Nephron (organoid): Measurements from ENCODE around the gene UGDH.
A peak's percentile ranks its signal among the peaks of the same experiment; 100 is the strongest.
"Not testable (repeated sequence)": the region's sequence is repeated elsewhere in the genome, so short reads cannot be mapped to it uniquely, and the experiment has no call there.

Experiments
- H3K27ac Mint-ChIP-seq, 3 experiments: 2 replicates each; pipeline ENCODE4 v1.8.0; 2020; ENCODE audit warnings: mixed read lengths in 3 of 3, mild to moderate bottlenecking in 2 of 3, moderate library complexity in 1 of 3
- H3K27me3 Mint-ChIP-seq: 2 replicates; pipeline ENCODE4 v1.8.0; 2021; ENCODE audit warnings: low read depth, mild to moderate bottlenecking, moderate library complexity, mixed read lengths
- H3K36me3 Mint-ChIP-seq: 2 replicates; pipeline ENCODE4 v1.8.0; 2020; ENCODE audit warnings: low read depth, mixed read lengths
- H3K4me1 Mint-ChIP-seq: 2 replicates; pipeline ENCODE4 v1.8.0; 2020; ENCODE audit warnings: mixed read lengths
- H3K4me3 Mint-ChIP-seq, 3 experiments: 2 replicates each; pipeline ENCODE4 v1.8.0; 2020; ENCODE audit warnings: mild to moderate bottlenecking in 3 of 3, mixed read lengths in 3 of 3, moderate library complexity in 2 of 3
- H3K9me3 Mint-ChIP-seq: 2 replicates; pipeline ENCODE4 v1.8.0; 2020; ENCODE audit warnings: mixed read lengths
- CTCF ChIP-seq, 3 experiments: fragments of 200-600 bp; sonication (generic); IDR thresholded peaks; one replicate each; pipeline ENCODE4 v1.5.0; 2021; ENCODE audit warnings: antibody characterized with exemption in 3 of 3; ENCODE audit not compliant: unreplicated experiment in 3 of 3

Gene UGDH

GRCh38 chr4:39469429-39470077 is 57.7 kb downstream of the UGDH start:
- Mint-ChIP-seq H3K36me3 (peaks cover 16% of the 10 kb centered on the region), H3K27ac (peak overlapping the region; percentile 68 to 98 (median 90)), H3K27me3 (no peaks in the 10 kb centered on the region), H3K4me1 (peaks cover 11% of the 10 kb centered on the region), H3K9me3 (no peaks in the 10 kb centered on the region), H3K4me3 (no peak overlapping the region)
- peak; percentile 77 to 94 (median 85) for TF ChIP-seq CTCF (IDR thresholded peaks at IDR 0.05; ENCODE audit: unreplicated experiment in 3 of 3)

DNA sequence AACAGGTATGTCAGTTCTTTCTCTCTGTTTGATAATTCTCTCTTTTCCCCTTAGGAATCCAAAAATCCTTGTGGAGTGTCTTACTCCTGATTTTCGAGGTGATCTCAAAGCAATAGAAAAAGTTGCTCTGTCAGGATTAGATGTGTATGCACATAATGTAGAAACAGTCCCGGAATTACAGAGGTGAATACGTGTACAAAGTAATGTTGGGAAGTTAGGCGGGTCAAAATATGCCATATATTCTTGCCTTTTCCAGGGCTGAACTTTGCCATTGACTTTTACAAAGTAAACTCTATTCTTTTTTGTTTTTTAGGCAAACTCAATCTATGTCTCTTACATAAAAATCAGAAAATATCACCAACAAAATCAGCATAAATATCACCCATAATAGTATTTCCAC is 59.8 kb downstream of the UGDH start:
- H3K4me3 Mint-ChIP-seq: no peak overlapping the region
- H3K36me3 Mint-ChIP-seq: peaks cover 20% of the 10 kb centered on the region
- H3K27ac Mint-ChIP-seq: peak overlapping the region in 2 of 3 experiments; percentile 32 to 54
- H3K4me1 Mint-ChIP-seq: peaks cover 11% of the 10 kb centered on the region
- no peak for TF ChIP-seq CTCF (IDR thresholded peaks at IDR 0.05; ENCODE audit: unreplicated experiment in 3 of 3)
- H3K27me3 Mint-ChIP-seq: no peaks in the 10 kb centered on the region
- no peaks in the 10 kb centered on the region for H3K9me3 Mint-ChIP-seq

DNA sequence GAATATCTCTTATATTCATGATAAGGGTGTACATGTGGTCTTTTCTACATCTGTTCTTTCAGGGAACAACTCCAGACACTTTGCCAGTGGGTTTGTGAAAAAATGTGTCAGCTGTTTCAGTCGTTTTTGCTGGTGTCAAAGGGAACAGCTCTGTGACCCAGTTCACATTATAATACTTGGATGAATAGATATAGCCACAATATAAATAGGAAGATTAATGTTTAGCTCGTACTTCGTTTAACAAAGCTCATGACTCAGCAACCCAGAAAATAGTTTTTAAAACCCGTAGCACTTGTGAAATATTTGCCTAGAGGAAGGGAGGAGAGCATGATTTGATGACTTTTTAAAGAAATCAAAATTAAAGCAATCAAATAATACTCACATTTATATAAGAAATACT is 60.5 kb downstream of the UGDH start:
- H3K27me3 Mint-ChIP-seq: no peaks in the 10 kb centered on the region
- TF ChIP-seq CTCF (IDR thresholded peaks at IDR 0.05; ENCODE audit: unreplicated experiment in 3 of 3): no peak
- H3K4me3 Mint-ChIP-seq: no peak overlapping the region
- no peaks in the 10 kb centered on the region for H3K9me3 Mint-ChIP-seq
- H3K27ac Mint-ChIP-seq: peak overlapping the region; percentile 20 to 63 (median 28)
- peaks cover 11% of the 10 kb centered on the region for H3K4me1 Mint-ChIP-seq
- peaks cover 20% of the 10 kb centered on the region for H3K36me3 Mint-ChIP-seq

GRCh38 chr4:39464886-39465501 is 62.2 kb downstream of the UGDH start:
- TF ChIP-seq CTCF (IDR thresholded peaks at IDR 0.05; ENCODE audit: unreplicated experiment in 3 of 3): no peak
- peaks cover 14% of the 10 kb centered on the region for H3K36me3 Mint-ChIP-seq
- peak overlapping the region in 1 of 3 experiments; percentile 54 for H3K27ac Mint-ChIP-seq
- H3K27me3 Mint-ChIP-seq: no peaks in the 10 kb centered on the region
- peaks cover 11% of the 10 kb centered on the region for H3K4me1 Mint-ChIP-seq
- no peaks in the 10 kb centered on the region for H3K9me3 Mint-ChIP-seq
- peak overlapping the region in 1 of 3 experiments; percentile 15 for H3K4me3 Mint-ChIP-seq

DNA sequence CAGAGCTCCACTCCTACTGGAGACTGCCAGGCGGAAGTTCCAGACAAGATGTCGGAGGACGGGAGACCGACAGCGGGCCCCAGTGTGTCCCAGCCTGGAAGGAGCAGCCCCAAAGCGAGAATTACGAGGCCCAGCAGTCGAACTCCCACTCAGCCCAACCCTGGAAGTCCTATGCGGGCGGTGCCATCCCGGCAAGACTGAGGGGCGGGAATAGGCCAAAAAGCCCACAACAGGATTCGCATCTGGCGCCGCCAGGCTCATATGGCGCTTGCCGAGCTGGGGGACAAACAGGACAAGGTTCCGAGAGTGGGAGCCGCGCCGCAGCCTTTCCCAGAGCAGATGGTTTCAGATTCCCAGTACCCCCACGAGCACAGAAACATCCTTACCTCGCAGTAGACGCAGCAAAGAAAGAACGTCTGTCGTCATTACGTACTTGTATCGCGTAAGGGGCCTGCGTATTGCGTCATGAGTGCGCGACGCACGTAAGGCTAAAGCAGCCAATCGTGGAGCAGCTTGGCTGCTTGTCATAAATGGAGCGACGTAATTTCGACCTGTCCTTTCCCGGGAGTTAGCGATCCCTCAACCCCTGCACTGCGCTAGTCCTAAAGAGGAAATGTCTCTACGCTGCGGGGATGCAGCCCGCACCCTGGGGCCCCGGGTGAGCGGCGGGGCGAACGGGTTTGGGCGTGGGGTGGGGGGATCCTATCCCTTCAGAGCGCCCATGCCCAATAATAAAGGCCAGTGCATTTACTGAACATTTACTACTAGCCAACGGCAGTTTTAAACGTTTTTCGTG is 68.5 kb downstream of the UGDH start, which contains the start of the genes LIAS and RPL9:
LIAS (plus strand) TSS at position 552 of the 796 bp plus-strand sequence; CDS start at position 614, 62 bp downstream.
RPL9 (minus strand) TSS at position 418 of the 796 bp plus-strand sequence. CDS start 483 bp downstream, outside the sequence.
- Mint-ChIP-seq H3K27me3 (no peaks in the 10 kb centered on the region), H3K36me3 (peaks cover 48% of the 10 kb centered on the region), H3K9me3 (no peaks in the 10 kb centered on the region), H3K4me1 (peaks cover 24% of the 10 kb centered on the region), H3K4me3 (peak within 1 kb of the TSS; percentile 99), H3K27ac (peak within 1 kb of the TSS; percentile 94 to 98 (median 98))
- TF ChIP-seq CTCF (IDR thresholded peaks at IDR 0.05; ENCODE audit: unreplicated experiment in 3 of 3): no peak

- H3K36me3 Mint-ChIP-seq: peaks cover 50% of the 10 kb centered on the region
- not testable (repeated sequence) for H3K27me3 Mint-ChIP-seq, H3K9me3 Mint-ChIP-seq
- H3K4me3 Mint-ChIP-seq: peak overlapping the region; percentile 99
- H3K27ac Mint-ChIP-seq: peak overlapping the region; percentile 94 to 98 (median 98)
- peaks cover 24% of the 10 kb centered on the region for H3K4me1 Mint-ChIP-seq
Observed at GRCh38 chr4:39458161-39458504, 69.1 kb downstream of the UGDH start.
